Transverse colon (tissue), 3 donors: Measurements from ENCODE around the gene PPCS.

Experiments used
- POLR2A ChIP-seq: fragments of 450-650 bp; IDR thresholded peaks from one replicate; pipeline ENCODE4 v1.6.1; 2016; ENCODE audit warnings: antibody characterized with exemption, mild to moderate bottlenecking, moderate library complexity
- TF ChIP-seq, protein P1 (sequence below), 5 experiments: fragments of 200-600 bp in 3 of 5; fragments of 450-650 bp in 2 of 5; sonication (generic) in 3 of 5; IDR thresholded peaks; 1 replicate in 2 of 5; 2 replicates in 3 of 5; pipeline ENCODE4 v1.5.1; 2016 to 2017; ENCODE audit warnings: antibody characterized with exemption in 5 of 5, inconsistent platforms in 3 of 5, mild to moderate bottlenecking in 2 of 5, moderate library complexity in 1 of 5

DNA sequence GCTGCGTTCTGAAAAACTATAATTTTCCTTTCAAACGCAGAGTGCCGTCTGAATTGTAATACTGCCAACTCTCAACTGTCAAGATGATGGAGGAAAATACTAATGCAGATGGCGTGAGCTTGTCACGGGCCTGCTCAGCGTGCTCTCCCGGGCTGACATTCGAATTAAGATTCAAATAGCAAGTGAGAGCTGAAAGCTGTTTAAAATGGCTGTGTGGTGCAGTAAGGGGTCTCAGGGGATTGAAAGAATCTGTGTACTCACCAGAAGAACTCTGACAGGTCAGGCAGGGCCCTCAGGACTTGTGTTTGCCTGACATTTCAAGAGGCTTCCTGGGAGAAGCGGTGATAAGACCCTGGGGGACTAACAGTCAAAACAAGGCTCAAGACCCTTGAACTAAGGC, 33.6 kb upstream of the PPCS start:
- TF ChIP-seq POLR2A: no peak
- TF ChIP-seq, protein P1, sequence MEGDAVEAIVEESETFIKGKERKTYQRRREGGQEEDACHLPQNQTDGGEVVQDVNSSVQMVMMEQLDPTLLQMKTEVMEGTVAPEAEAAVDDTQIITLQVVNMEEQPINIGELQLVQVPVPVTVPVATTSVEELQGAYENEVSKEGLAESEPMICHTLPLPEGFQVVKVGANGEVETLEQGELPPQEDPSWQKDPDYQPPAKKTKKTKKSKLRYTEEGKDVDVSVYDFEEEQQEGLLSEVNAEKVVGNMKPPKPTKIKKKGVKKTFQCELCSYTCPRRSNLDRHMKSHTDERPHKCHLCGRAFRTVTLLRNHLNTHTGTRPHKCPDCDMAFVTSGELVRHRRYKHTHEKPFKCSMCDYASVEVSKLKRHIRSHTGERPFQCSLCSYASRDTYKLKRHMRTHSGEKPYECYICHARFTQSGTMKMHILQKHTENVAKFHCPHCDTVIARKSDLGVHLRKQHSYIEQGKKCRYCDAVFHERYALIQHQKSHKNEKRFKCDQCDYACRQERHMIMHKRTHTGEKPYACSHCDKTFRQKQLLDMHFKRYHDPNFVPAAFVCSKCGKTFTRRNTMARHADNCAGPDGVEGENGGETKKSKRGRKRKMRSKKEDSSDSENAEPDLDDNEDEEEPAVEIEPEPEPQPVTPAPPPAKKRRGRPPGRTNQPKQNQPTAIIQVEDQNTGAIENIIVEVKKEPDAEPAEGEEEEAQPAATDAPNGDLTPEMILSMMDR (IDR thresholded peaks at IDR 0.05): no peak
